ENCODE measurements around the gene ANKS6. TPM values are rescaled to one million over a fixed set of nuclear protein-coding genes. Genes with fewer than 3 reads are reported as not detected.

ANKS6 gene
- total RNA-seq, 1 experiment from 2014 or later: 46.3 TPM

DNA sequence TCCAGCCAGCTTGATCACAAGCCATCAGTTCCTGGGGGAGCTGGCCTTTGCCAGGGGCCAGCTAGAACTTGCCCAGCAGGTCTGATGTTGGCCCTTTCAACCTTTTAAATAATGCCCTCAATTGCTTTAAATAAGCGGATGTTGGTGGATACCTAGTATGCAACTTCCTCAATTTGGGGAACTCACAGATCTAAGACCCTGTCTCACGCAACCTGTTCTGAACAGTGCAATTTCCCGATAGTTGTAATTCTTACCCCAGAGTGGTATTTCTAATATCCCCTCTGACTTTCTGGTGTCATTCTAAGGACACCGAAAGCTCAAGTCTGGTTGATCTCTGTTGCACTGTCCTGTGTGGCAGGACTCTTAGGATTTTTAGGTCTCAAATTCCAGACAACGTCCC, 34.2 kb upstream of the ANKS6 start:
- no peak overlapping the region for H3K4me3 Mint-ChIP-seq
- no peak for DNase-seq
- Histone ChIP-seq H2BK20ac (ENCODE audit: low read depth, low read length, poor library complexity, severe bottlenecking) (no peak overlapping the region), H2BK5ac (ENCODE audit: insufficient read length, low read length) (no peak overlapping the region), H4K91ac (ENCODE audit: insufficient read length, low read depth, low read length) (no peak overlapping the region), H2BK12ac (ENCODE audit: insufficient read length, low read depth, low read length) (no peak overlapping the region), H4K8ac (replicated peaks; ENCODE audit: insufficient read length, low read depth, low read length) (no peak overlapping the region), H3K79me2 (ENCODE audit: insufficient read depth, low read length) (no peaks in the 10 kb centered on the region), H3K14ac (ENCODE audit: insufficient read depth, low read length) (no peak overlapping the region), H3K23ac (ENCODE audit: insufficient read length, low read depth, low read length) (no peak overlapping the region), H3K18ac (ENCODE audit: insufficient read length, low read depth, low read length) (no peak overlapping the region), H4K20me1 (ENCODE audit: control insufficient read depth, insufficient read depth, insufficient read length) (no peaks in the 10 kb centered on the region), H2AFZ (ENCODE audit: low read length) (no peak overlapping the region), H3T11ph (ENCODE audit: low read length) (no peak overlapping the region), H3K27me3 (ENCODE audit: insufficient read depth, low read length) (no peaks in the 10 kb centered on the region), H3K56ac (ENCODE audit: insufficient read length, low read depth, low read length) (no peak overlapping the region), H3K79me1 (ENCODE audit: insufficient read depth, low read depth, low read length, poor library complexity, severe bottlenecking) (no peaks in the 10 kb centered on the region), H2AK5ac (ENCODE audit: insufficient read length, low read length) (no peak overlapping the region), H3K23me2 (ENCODE audit: insufficient read length, low read depth, low read length, poor library complexity, severe bottlenecking) (no peaks in the 10 kb centered on the region), H4K5ac (ENCODE audit: insufficient read length, low read depth, low read length) (no peak overlapping the region), H3K4ac (ENCODE audit: low read depth, low read length) (no peak overlapping the region), H2BK15ac (ENCODE audit: low read depth, low read length) (no peak overlapping the region), H2BK120ac (ENCODE audit: low read depth, low read length, poor library complexity, severe bottlenecking) (no peak overlapping the region), H3K4me1 (ENCODE audit: insufficient read depth, low read length) (no peaks in the 10 kb centered on the region), H3K4me2 (ENCODE audit: insufficient read depth, insufficient read length, low read length) (no peak overlapping the region), H3K9me3 (ENCODE audit: control insufficient read depth, low read depth, low read length) (no peaks in the 10 kb centered on the region), H3K9ac (ENCODE audit: extremely low read depth, insufficient read length, low read length) (no peak overlapping the region), H3K27ac (ENCODE audit: insufficient read length, low read depth, low read length) (no peak overlapping the region)
- H3K36me3 Mint-ChIP-seq (ENCODE audit: insufficient read depth in 1 of 3, low read depth in 3 of 3): peaks cover 0 to 52% (median 17%) of the 10 kb centered on the region in 3 experiments; a peak in 5 of 7 replicates
- H3K27ac Mint-ChIP-seq: no peak overlapping the region
- H3K9me3 Mint-ChIP-seq: no peaks in the 10 kb centered on the region
- peaks cover 4 to 5% of the 10 kb centered on the region in 2 experiments; a peak in 3 of 4 replicates for H3K4me1 Mint-ChIP-seq
- WGBS (ENCODE audit: extremely low coverage, insufficient read length, low lambda C conversion rate): no CpG with 5 or more reads among the region's 5 CpGs
- TF ChIP-seq, protein P1, sequence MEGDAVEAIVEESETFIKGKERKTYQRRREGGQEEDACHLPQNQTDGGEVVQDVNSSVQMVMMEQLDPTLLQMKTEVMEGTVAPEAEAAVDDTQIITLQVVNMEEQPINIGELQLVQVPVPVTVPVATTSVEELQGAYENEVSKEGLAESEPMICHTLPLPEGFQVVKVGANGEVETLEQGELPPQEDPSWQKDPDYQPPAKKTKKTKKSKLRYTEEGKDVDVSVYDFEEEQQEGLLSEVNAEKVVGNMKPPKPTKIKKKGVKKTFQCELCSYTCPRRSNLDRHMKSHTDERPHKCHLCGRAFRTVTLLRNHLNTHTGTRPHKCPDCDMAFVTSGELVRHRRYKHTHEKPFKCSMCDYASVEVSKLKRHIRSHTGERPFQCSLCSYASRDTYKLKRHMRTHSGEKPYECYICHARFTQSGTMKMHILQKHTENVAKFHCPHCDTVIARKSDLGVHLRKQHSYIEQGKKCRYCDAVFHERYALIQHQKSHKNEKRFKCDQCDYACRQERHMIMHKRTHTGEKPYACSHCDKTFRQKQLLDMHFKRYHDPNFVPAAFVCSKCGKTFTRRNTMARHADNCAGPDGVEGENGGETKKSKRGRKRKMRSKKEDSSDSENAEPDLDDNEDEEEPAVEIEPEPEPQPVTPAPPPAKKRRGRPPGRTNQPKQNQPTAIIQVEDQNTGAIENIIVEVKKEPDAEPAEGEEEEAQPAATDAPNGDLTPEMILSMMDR (conservative IDR thresholded peaks at IDR 0.05): no peak
- H3K27me3 Mint-ChIP-seq (ENCODE audit: low read depth): no peaks in the 10 kb centered on the region
